K562 (cell line): ENCODE results near the gene PTGR2. TPM values are rescaled to one million over a fixed set of nuclear protein-coding genes. Genes with fewer than 3 reads are reported as not detected.

ENCODE experiments used
- BCL6 ChIP-seq: fragments of 250-450 bp; sonication (Bioruptor Pico); IDR thresholded peaks from 2 replicates; pipeline ENCODE4 v1.4.0; 2020
- JUN ChIP-seq, 2 experiments: sonication (generic) in 1 of 2; formaldehyde crosslinking in 1 of 2; IDR thresholded peaks; 2 replicates each; pipeline versions ENCODE4 v1.6.1 to v1.8.0; 2012 to 2022; ENCODE audit warnings: borderline replicate concordance in 2 of 2, mild to moderate bottlenecking in 2 of 2, improper control_type of control experiment in 1 of 2, low read depth in 1 of 2, low read length in 1 of 2, missing genetic modification reagents in 1 of 2
- LEF1 ChIP-seq: fragments of 450-650 bp; IDR thresholded peaks from 2 replicates; pipeline ENCODE4 v1.6.1; 2016; ENCODE audit warnings: mild to moderate bottlenecking
- NFIX ChIP-seq: fragments of 250-450 bp; sonication (Bioruptor Pico); IDR thresholded peaks from 2 replicates; pipeline ENCODE4 v1.4.0; 2020; ENCODE audit warnings: low read depth, mild to moderate bottlenecking, moderate library complexity
- RBM14 ChIP-seq: fragments of 200-400 bp; formaldehyde crosslinking; IDR thresholded peaks from 2 replicates; pipeline ENCODE4 v1.6.1; 2018; ENCODE audit warnings: low read depth, mild to moderate bottlenecking, low read length, moderate library complexity, borderline replicate concordance; ENCODE audit not compliant: insufficient read depth
- SMARCB1 ChIP-seq: IDR thresholded peaks from 2 replicates; pipeline ENCODE4 v1.6.1; 2011; ENCODE audit warnings: improper control_type of control experiment, low read depth; ENCODE audit not compliant: insufficient read length
- SMC3 ChIP-seq: conservative IDR thresholded peaks from 2 replicates; pipeline ENCODE4 v1.6.1; 2011; ENCODE audit warnings: low read depth, low read length, improper control_type of control experiment; ENCODE audit not compliant: insufficient read depth
- SUPT5H ChIP-seq: fragments of 450-650 bp; IDR thresholded peaks from 2 replicates; pipeline ENCODE4 v1.6.1; 2016
- VEZF1 ChIP-seq: fragments of 200-800 bp; sonication (Bioruptor generic); IDR thresholded peaks from 2 replicates; pipeline ENCODE4 v1.6.1; 2017; ENCODE audit warnings: missing genetic modification characterization, missing compliant biosample characterization
- ZBTB40 ChIP-seq, 2 experiments: fragments of 450-650 bp in 1 of 2; sonication (generic) in 1 of 2; formaldehyde crosslinking in 1 of 2; IDR thresholded peaks; 2 replicates each; pipeline versions ENCODE4 v1.7.1 to v1.9.0; 2016 to 2022; ENCODE audit warnings: inconsistent platforms in 1 of 2, mild to moderate bottlenecking in 1 of 2, missing genetic modification reagents in 1 of 2
- ZNF785 ChIP-seq: fragments of 250-450 bp; sonication (Bioruptor Pico); IDR thresholded peaks from 2 replicates; pipeline ENCODE4 v1.4.0; 2020; ENCODE audit warnings: mild to moderate bottlenecking
- polyA plus RNA-seq, 8 experiments: library from polyadenylated mRNA; depleted of rRNA in 4 of 8; stranded (reverse) in 5 of 8; unstranded in 3 of 8; fragments of >200 nt; fragmentation: Nextera tagmentation in 2 of 8; fragmentation: Illumina TruSeq in 1 of 8; extraction: Ambion mirVana in 2 of 8; extraction: Trizol in 1 of 8; gene quantifications; 2 replicates each; pipeline versions ENCODE4 v1.2.1 to v1.2.3, GENCODE V29; 2011 to 2014; ENCODE audit warnings: inconsistent platforms in 1 of 8, missing spikeins in 1 of 8
- total RNA-seq, 7 experiments: library from RNA; depleted of rRNA in 6 of 7; stranded (reverse); fragments of >200 nt in 6 of 7; fragmentation: Illumina TruSeq in 2 of 7; extraction: Trizol in 2 of 7; gene quantifications; 2 replicates each; pipeline versions ENCODE4 v1.2.1 to v1.2.3, GENCODE V29; 2011 to 2021; ENCODE audit warnings: low replicate concordance in 1 of 7
- TF ChIP-seq, protein P1 (sequence below): fragments of 450-650 bp; conservative IDR thresholded peaks from 2 replicates; pipeline ENCODE4 v1.6.1; 2016; ENCODE audit warnings: missing genetic modification characterization, low read depth, mild to moderate bottlenecking, missing compliant biosample characterization, moderate library complexity
- TF ChIP-seq, protein P2 (sequence below): fragments of 450-650 bp; formaldehyde crosslinking; IDR thresholded peaks from 2 replicates; pipeline ENCODE4 v1.4.0; 2020; ENCODE audit warnings: mild to moderate bottlenecking, moderate library complexity

PTGR2 gene
- total and polyA plus RNA-seq, 9 of the 15 experiments (the other 6 are each of a cell fraction or from before 2014, with no cell fraction given), result 7.4 to 23.0 (median 13.0) TPM

DNA sequence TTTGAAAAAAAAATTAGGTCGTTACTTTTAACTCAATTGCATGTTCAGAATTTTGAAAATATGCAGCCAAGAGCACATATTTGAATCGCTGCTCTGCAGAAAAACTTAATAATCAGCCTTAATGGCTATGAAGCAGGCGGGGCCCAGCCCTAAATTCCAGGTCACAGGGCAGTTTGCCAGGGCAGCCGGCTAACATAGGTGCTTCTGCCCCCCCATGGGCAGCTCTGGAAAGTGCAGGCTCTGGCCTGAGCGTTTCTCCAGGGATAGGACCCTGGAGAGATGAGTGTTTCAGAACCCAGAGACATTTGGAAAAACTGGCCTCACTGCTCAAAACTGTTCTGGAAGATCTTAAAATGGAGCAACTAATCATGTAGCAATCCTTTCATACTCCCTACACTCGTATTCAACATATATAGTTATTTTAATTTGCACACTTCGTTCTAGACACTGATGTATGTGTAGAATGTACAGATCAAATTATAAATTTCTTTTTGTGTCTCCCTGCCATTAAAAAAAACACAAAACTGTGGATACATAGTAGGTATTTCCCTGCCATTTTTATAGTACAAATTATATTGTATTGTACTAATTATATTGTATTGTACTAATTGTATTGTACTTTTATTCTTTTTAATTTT lies 26.0 kb upstream of the PTGR2 start (continued):
- TF ChIP-seq LEF1 (no peak), VEZF1 (peak; percentile 74), RBM14 (no peak), SMARCB1 (no peak), JUN (IDR thresholded peaks at IDR 0.05; ENCODE audit: borderline replicate concordance, low read depth, low read length) (0 out of 2 replicates have a peak, but pooled peaks have one; percentile 14), JUN (CRISPR knock-in tag; IDR thresholded peaks at IDR 0.05; ENCODE audit: borderline replicate concordance) (no peak), ZNF785 (CRISPR knock-in tag) (peak; percentile 84; the same call in 1 of the 2 replicates), NFIX (CRISPR knock-in tag) (peak; percentile 36; the same call in 1 of the 2 replicates), SMC3 (peak; percentile 88), BCL6 (CRISPR knock-in tag) (no peak), ZBTB40 (IDR thresholded peaks at IDR 0.05) (no peak), ZBTB40 (CRISPR knock-in tag; IDR thresholded peaks at IDR 0.05) (no peak), SUPT5H (no peak)
- TF ChIP-seq, protein P1, sequence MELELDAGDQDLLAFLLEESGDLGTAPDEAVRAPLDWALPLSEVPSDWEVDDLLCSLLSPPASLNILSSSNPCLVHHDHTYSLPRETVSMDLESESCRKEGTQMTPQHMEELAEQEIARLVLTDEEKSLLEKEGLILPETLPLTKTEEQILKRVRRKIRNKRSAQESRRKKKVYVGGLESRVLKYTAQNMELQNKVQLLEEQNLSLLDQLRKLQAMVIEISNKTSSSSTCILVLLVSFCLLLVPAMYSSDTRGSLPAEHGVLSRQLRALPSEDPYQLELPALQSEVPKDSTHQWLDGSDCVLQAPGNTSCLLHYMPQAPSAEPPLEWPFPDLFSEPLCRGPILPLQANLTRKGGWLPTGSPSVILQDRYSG (tag), result no peak
- TF ChIP-seq, protein P2, sequence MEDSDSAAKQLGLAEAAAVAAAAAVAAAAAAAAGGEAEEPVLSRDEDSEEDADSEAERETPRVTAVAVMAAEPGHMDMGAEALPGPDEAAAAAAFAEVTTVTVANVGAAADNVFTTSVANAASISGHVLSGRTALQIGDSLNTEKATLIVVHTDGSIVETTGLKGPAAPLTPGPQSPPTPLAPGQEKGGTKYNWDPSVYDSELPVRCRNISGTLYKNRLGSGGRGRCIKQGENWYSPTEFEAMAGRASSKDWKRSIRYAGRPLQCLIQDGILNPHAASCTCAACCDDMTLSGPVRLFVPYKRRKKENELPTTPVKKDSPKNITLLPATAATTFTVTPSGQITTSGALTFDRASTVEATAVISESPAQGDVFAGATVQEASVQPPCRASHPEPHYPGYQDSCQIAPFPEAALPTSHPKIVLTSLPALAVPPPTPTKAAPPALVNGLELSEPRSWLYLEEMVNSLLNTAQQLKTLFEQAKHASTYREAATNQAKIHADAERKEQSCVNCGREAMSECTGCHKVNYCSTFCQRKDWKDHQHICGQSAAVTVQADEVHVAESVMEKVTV (CRISPR knock-in tag), result peak; percentile 79
